GM13977 (cell line): ENCODE data around the gene TFDP2.

ENCODE experiments used
- DNase-seq: peaks from one replicate; pipeline ENCODE4 v3.0.0; 2012; ENCODE audit warnings: low spot score
- in situ Hi-C: fragments of 300-500 bp; cut with MboI; formaldehyde crosslinking; loops from one replicate; pipeline ENCODE4 v1.12.0; 2022; ENCODE audit warnings: low sequenced_read_pairs, low pct_unique_long_range_greater_than_20kb, mixed read lengths, inconsistent platforms; ENCODE audit not compliant: unreplicated experiment
- TF ChIP-seq, protein P1 (sequence below): IDR thresholded peaks from 2 replicates; pipeline ENCODE4 v1.5.1; 2012; ENCODE audit warnings: mild to moderate bottlenecking, control low read depth; ENCODE audit not compliant: insufficient read depth; ENCODE audit errors: extremely low read depth, missing control alignments

Gene TFDP2, protein sequence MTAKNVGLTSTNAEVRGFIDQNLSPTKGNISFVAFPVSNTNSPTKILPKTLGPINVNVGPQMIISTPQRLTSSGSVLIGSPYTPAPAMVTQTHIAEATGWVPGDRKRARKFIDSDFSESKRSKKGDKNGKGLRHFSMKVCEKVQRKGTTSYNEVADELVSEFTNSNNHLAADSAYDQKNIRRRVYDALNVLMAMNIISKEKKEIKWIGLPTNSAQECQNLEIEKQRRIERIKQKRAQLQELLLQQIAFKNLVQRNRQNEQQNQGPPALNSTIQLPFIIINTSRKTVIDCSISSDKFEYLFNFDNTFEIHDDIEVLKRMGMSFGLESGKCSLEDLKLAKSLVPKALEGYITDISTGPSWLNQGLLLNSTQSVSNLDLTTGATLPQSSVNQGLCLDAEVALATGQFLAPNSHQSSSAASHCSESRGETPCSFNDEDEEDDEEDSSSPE

DNA sequence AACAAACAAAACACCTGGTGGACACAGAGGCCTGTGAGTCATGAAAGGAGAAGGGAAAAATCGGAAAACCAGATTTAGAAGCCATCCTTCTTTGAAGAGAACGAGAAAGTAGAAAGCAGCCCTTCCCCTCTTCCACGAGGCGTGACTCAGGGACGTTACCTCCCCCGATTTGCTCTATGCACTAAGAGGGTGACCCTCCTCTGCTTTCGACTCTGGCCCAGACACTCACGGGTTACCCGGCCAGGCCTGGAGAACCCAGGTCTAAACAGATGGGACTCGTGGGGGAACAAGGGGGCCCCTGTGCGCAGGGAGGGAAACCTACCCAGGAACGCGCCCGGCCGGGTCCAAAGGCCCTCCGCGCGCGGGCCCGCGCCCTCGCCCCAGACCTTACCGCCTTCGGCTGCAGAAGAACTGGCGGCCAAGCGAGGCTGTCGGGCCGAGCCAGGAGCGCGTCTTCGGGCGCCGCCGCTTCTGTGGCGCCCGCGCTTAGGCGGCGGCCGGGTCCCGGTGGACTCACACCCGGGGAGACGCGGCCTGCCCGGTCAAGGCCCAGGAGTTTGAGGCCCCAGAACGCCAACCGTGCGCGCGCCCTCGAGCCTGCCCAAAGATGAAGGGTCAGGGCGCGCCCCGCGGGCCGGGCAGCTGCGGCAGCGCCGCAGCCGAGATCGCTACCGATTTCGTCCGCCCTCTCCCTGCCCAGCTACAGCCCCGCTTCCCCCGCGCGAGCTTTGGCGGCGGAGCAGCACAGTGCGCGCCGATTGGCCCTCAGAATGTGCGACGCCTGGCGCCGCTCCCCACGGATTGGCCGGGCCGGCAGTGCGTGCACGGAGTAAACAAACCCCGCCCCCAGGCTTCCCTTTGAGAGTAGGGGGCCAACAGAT is at the start of gene TFDP2:
TFDP2 (minus strand) TSS at position 753 of the 881 bp plus-strand sequence. CDS start 47,795 bp downstream, outside the sequence.
- TF ChIP-seq, protein P1, sequence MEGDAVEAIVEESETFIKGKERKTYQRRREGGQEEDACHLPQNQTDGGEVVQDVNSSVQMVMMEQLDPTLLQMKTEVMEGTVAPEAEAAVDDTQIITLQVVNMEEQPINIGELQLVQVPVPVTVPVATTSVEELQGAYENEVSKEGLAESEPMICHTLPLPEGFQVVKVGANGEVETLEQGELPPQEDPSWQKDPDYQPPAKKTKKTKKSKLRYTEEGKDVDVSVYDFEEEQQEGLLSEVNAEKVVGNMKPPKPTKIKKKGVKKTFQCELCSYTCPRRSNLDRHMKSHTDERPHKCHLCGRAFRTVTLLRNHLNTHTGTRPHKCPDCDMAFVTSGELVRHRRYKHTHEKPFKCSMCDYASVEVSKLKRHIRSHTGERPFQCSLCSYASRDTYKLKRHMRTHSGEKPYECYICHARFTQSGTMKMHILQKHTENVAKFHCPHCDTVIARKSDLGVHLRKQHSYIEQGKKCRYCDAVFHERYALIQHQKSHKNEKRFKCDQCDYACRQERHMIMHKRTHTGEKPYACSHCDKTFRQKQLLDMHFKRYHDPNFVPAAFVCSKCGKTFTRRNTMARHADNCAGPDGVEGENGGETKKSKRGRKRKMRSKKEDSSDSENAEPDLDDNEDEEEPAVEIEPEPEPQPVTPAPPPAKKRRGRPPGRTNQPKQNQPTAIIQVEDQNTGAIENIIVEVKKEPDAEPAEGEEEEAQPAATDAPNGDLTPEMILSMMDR, result no peak
- peak; percentile 93 for DNase-seq
- in situ Hi-C loops, result no loop called here

DNA sequence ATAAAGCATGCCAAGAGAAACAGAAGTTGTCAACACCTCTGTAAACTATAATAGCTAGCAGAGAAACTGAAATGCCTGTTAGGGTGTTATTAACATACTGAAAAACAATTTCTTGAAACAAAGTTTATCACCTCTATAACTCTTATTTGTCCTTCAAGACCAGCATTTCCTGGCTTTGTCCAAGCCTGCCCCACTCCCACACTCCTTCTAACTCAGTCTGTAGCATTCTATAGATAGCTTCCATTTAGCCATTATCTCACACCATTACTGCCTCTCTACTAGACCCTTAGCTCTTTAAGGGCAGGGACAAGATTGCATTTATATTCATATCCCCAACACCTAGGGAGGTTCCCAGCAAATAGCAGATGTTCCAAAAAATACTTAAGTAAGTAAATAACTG is 39.5 kb upstream of the TFDP2 start:
- TF ChIP-seq, protein P1, result no peak
- DNase-seq, result no peak
- in situ Hi-C loops, result no loop called here

DNA sequence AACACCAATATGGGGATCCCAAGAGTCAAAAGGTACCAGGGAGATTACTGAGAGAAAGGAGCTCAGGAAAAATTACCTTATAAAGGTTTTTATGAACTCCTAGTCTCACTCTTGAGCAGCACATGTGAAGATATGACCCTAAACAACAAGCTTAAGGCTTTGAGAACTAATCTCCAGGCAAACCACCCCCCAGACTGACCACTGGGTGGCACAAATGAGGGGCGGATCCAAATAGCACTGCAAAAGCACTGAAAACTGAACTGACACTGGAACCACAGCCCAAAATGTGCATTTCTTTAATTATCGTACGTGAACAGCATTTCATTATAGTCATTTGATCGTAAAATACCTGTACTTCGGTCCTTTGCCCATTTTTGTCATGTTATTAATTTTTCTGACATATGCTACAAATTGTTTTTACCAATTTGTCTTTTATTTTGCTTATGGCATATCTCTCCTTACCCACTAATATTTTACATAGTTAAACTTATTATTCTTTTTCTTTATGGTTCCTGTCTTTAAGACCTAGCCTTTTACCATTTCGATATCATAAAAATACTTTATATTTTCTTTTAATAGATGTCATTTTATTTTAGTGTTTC is 31.5 kb upstream of the TFDP2 start:
- peak; percentile 14 for DNase-seq
- in situ Hi-C loops, result no loop called here
- TF ChIP-seq, protein P1, result peak; percentile 36

DNA sequence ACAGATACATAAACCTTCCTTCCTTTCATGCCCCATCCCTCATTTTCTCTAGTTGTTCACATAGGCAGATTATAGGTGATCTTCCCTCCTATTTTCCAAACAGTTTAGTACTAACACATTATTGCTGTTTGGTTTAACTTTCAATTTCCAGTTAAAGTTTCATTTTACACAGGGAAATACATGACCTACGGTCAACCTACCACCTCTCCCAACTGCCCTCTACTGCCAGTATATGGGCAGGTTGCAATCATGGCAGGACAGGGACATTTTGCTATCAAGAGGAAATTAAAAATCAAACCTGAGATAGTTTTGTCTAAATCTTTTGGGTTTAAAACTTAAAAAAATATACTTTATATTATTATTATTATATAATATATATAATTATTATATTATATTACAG is 26.1 kb upstream of the TFDP2 start:
- TF ChIP-seq, protein P1, result no peak
- in situ Hi-C loops, result no loop called here
- no peak for DNase-seq

DNA sequence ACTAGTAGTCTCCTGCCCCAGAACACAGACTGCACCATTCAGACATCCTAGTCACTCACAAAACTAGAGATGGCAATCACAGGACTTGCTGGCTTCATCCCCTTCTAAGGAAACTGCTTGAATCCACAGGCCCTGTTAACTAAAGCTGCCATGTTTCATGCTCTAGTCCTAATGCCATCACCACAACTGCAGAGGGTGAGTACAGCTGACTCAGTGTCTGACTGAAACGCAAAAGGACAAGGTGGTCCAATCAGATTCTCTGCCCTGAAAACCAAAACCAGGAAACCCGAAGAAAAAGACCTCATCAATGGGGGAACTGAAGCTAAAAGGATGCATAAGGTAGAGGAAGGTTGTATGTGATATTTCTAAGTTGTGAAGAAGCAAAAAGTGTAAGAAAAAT is 25.2 kb upstream of the TFDP2 start:
- no peak for DNase-seq
- TF ChIP-seq, protein P1, result no peak
- in situ Hi-C loops, result no loop called here

DNA sequence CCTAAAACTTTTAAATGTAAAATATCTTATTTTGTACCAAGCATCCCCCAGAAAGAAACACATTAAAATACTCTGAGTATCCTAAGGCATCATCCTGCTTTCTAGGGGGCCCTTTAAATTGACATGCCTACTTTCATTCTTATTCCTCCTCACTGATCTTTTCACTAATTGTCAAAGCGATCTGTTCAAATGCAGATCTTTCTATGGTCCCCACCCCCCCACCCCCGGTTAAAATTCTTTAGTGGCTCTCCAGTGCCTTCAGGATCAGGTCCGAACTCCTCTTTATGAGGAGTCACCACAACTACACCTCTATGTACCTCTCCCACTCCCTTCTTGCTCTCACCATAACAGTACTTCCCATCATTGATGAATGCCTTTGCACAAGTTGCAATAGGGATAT is 19.2 kb upstream of the TFDP2 start:
- DNase-seq, result no peak
- TF ChIP-seq, protein P1, result no peak
- in situ Hi-C loops, result no loop called here
